ENCODE data around the gene AGPS. TPM values are rescaled to one million over a fixed set of nuclear protein-coding genes. Genes with fewer than 3 reads are reported as not detected.
"Not testable (repeated sequence)": the region's sequence is repeated elsewhere in the genome, so short reads cannot be mapped to it uniquely, and the experiment has no call there.

AGPS gene
- total and polyA plus RNA-seq, 3 donors from 2014 or later = 36.7 to 73.4 (median 55.7) TPM

DNA sequence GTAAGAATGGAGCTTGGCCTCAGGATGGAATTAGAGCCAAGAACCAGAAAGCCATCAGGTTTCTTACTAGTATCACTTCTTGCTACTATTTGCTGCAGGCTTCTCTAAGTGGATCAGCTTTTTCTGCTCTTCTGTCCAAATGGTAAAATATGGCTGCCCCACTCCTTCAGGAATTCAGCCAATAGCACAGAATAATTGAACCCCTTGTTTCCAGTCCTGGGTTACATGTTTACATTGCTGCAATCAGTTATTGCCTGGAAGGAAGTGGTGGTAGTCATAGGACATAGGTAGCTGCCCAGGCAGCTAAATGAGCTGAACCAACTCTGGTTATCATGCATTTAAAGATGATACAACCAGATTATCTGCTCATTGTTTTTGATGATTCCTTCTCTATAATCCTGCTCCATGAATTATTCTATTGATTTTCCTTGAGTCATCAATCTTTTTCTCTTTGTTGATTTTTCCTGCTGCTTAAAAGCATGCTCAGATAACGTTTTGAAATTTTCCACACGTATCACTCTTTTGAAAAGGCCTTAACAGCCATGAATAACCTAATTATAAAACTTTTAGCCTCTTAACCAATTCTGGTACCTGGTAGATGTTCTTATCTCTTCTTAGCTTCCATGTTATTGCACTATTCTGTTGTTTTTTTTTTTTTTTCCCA is 12.6 kb downstream of the AGPS start:
- TF ChIP-seq, protein P1, sequence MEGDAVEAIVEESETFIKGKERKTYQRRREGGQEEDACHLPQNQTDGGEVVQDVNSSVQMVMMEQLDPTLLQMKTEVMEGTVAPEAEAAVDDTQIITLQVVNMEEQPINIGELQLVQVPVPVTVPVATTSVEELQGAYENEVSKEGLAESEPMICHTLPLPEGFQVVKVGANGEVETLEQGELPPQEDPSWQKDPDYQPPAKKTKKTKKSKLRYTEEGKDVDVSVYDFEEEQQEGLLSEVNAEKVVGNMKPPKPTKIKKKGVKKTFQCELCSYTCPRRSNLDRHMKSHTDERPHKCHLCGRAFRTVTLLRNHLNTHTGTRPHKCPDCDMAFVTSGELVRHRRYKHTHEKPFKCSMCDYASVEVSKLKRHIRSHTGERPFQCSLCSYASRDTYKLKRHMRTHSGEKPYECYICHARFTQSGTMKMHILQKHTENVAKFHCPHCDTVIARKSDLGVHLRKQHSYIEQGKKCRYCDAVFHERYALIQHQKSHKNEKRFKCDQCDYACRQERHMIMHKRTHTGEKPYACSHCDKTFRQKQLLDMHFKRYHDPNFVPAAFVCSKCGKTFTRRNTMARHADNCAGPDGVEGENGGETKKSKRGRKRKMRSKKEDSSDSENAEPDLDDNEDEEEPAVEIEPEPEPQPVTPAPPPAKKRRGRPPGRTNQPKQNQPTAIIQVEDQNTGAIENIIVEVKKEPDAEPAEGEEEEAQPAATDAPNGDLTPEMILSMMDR (IDR thresholded peaks at IDR 0.05) = no peak
- no peak for TF ChIP-seq POLR2A (IDR thresholded peaks at IDR 0.05)
- intact Hi-C loops (cut with DNase I; ENCODE audit: low total_unique reads) = no loop called here
- DNase-seq = no peak

DNA sequence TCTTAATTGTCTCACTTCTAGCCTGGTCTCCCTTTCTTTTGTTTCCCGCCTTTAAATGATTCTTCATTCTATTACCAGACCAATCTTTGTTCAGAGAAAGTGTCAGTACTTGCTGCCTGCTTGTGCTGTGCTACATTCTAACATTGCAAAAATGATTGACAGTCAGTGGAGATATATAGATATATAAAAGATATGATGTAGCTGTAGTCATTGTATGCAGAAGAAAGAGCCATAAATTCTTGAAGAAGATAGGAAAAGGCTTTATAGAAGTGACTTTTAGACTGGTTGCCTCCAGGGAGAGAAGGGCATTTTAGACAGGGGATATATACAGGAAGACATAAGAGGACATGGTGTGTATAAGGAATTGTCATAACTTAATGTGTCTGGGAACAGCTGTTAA is 13.6 kb downstream of the AGPS start:
- H3K9me3 ChIP-seq = no peaks in the 10 kb centered on the region
- no peak overlapping the region for H3K4me3 ChIP-seq
- TF ChIP-seq, protein P1 (IDR thresholded peaks at IDR 0.05) = no peak
- TF ChIP-seq POLR2A (IDR thresholded peaks at IDR 0.05) = no peak
- intact Hi-C loops (cut with DNase I; ENCODE audit: low total_unique reads) = no loop called here
- no peak overlapping the region for H3K27ac ChIP-seq
- H3K4me1 ChIP-seq = peaks cover 8% of the 10 kb centered on the region
- no peaks in the 10 kb centered on the region for H3K27me3 ChIP-seq
- 89 to 97% methylated on average over 1 of the region's 1 CpG for WGBS, 2 donors
- no peak for DNase-seq
- no peaks in the 10 kb centered on the region for H3K36me3 ChIP-seq (ENCODE audit: low read depth, missing control alignments)

More for the DNA sequence above, 12.6 kb downstream of the AGPS start:
- no peaks in the 10 kb centered on the region for H3K9me3 ChIP-seq
- WGBS, 2 donors = 85 to 94% methylated on average over 2 of the region's 2 CpGs
- H3K27ac ChIP-seq = no peak overlapping the region
- H3K36me3 ChIP-seq (ENCODE audit: low read depth, missing control alignments) = no peaks in the 10 kb centered on the region
- no peaks in the 10 kb centered on the region for H3K27me3 ChIP-seq
- H3K4me3 ChIP-seq = no peak overlapping the region
- H3K4me1 ChIP-seq = peaks cover 8% of the 10 kb centered on the region

DNA sequence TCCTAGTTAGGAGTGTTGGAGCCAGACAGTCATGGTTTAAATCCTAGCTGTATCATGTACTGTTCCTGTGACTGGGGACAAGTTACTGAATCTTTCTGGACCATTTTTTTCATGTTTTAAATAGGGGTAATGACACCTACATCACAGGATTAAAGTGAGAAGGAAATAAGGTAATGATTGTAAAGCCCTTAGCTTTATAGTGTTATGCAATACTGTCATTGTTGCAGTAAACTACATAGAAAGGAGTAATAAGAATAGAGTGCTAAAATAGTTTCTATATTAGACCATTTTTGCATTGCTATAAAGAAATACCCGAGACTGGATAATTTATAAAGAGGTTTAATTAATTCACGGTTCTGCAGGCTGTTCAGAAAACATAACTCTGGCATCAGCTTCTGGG is 14.5 kb downstream of the AGPS start:
- 94 to 98% methylated on average over 2 of the region's 2 CpGs for WGBS, 2 donors
- intact Hi-C loops (cut with DNase I; ENCODE audit: low total_unique reads) = no loop called here
- peaks cover 8% of the 10 kb centered on the region for H3K4me1 ChIP-seq
- H3K27me3 ChIP-seq = no peaks in the 10 kb centered on the region
- TF ChIP-seq POLR2A (IDR thresholded peaks at IDR 0.05) = no peak
- TF ChIP-seq, protein P1 (IDR thresholded peaks at IDR 0.05) = no peak
- H3K27ac ChIP-seq = no peak overlapping the region
- DNase-seq = no peak
- H3K9me3 ChIP-seq = no peaks in the 10 kb centered on the region
- H3K4me3 ChIP-seq = no peak overlapping the region
- H3K36me3 ChIP-seq (ENCODE audit: low read depth, missing control alignments) = no peaks in the 10 kb centered on the region

DNA sequence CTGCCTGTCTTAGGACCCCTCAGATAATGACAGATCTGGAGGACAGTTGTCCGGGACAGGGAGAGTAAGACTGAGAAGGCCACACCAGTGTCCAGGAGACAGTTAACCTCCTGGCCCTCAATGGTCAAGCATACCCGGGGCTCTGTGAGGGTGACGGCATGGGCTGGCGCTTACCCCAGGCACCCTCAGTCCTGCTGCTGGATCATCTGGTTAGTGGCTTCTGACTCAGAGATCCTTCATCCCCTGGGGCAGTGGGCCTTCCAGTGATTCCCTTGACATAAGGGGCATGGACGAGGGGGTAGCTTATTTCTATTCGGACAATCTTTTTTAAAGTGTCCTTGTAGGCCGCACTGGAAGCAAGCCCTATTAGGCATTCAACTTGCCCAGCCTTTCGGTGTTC is 18.1 kb downstream of the AGPS start:
- 95 to 97% methylated on average over 8 of the region's 8 CpGs for WGBS, 2 donors
- not testable (repeated sequence) for H3K27ac ChIP-seq; H3K4me3 ChIP-seq; H3K4me1 ChIP-seq; H3K9me3 ChIP-seq; H3K36me3 ChIP-seq (ENCODE audit: low read depth, missing control alignments); DNase-seq; H3K27me3 ChIP-seq
- intact Hi-C loops (cut with DNase I; ENCODE audit: low total_unique reads) = loop anchor here (10.0 kb wide), 1 partner anchor 246 kb away; no protein-coding TSS in a partner anchor

DNA sequence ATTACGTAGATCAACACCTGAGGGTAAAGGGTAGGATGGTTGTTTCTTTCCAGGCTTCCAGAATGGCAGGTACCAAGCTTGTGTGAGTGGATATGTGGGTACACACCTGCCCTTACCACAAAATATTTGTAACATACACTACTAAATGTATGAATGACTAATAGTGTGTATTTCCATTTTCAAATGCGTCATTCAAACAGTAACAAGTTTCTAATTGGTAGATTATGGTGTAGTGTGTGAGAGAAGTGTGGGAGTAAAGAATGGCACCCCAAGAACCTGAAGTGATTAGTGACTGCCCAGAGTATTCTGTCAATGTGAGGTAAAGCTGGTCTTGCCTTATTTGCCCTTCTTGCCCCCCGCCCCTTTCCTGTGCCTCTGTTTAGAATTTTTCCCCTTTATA is 21.1 kb downstream of the AGPS start:
- Histone ChIP-seq H3K4me1 (peaks cover 4% of the 10 kb centered on the region), H3K27me3 (no peaks in the 10 kb centered on the region), H3K36me3 (ENCODE audit: low read depth, missing control alignments) (no peaks in the 10 kb centered on the region), H3K9me3 (no peaks in the 10 kb centered on the region), H3K4me3 (no peak overlapping the region), H3K27ac (no peak overlapping the region)
- no peak for DNase-seq
- TF ChIP-seq, protein P1 (IDR thresholded peaks at IDR 0.05) = no peak
- no peak for TF ChIP-seq POLR2A (IDR thresholded peaks at IDR 0.05)
- 61 to 70% methylated on average over 3 of the region's 3 CpGs for WGBS, 2 donors
- intact Hi-C loops (cut with DNase I; ENCODE audit: low total_unique reads) = loop anchor here (10.0 kb wide), 1 partner anchor 249 kb away; no protein-coding TSS in a partner anchor
